GM18907 (cell line): ENCODE data around the gene EDEM1.
"Not testable (repeated sequence)": the region's sequence is repeated elsewhere in the genome, so short reads cannot be mapped to it uniquely, and the experiment has no call there.

ENCODE experiments used
- ATAC-seq: cut with Tn5 transposase; IDR thresholded peaks from one replicate; pipeline ENCODE4 v1.9.1; 2021; ENCODE audit warnings: mild to moderate bottlenecking, moderate library complexity; ENCODE audit not compliant: unreplicated experiment

Gene EDEM1

DNA sequence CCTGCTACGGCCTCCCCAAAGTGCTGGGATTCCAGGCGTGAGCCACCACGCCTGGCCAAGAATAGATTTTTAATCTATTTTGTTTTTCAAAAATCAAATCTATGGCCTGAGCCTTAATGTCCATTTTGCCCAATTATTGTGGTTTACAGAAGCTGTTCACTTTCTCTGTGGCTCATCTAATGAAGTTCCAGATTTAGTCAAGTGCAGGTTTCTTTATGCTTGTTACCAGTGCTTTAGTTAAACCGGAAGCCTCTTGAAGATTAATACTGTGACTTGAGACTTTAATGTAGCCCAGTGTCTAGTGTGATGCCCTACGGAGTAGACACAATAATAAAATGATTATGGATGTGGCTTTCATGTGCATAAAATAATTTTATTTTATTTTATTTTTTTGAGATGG lies 16.5 kb upstream of the EDEM1 start:
- ATAC-seq, result no peak

DNA sequence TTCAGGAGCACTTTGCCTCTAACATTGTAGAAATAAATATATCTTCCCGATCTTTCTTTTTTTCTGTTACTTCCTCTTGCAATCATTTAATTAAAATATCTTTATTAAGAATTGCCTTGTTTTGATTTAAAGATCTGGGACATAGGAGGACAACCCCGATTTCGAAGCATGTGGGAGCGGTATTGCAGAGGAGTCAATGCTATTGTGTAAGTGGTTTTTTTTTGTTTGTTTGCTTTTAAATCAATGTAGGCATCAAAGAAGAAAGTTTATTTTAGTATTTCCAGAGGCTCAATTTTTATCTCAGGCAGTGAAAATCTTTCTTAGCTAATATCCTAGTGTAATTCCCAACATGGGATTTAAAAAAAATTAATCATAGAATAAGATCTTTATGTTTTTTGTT lies 15.5 kb upstream of the EDEM1 start:
- no peak for ATAC-seq

DNA sequence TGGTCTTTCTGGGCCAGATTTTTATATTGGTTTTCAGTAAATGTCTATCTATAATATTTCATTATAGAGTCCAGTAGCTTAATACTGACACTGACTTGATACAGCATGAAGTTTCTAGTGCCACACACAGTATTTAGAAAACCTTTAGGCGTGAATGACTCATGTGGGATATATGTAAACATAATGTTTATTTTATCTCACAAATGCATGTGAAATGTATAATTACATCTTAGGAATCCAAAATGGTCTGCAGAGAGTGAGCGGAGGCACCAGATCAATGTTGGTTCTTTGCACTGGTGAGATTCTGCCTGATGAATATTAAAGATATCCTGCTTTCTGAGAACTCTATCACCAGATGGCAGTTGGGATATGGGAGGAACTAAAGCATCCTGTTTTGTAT lies 8.5 kb upstream of the EDEM1 start:
- ATAC-seq, result not testable (repeated sequence)

DNA sequence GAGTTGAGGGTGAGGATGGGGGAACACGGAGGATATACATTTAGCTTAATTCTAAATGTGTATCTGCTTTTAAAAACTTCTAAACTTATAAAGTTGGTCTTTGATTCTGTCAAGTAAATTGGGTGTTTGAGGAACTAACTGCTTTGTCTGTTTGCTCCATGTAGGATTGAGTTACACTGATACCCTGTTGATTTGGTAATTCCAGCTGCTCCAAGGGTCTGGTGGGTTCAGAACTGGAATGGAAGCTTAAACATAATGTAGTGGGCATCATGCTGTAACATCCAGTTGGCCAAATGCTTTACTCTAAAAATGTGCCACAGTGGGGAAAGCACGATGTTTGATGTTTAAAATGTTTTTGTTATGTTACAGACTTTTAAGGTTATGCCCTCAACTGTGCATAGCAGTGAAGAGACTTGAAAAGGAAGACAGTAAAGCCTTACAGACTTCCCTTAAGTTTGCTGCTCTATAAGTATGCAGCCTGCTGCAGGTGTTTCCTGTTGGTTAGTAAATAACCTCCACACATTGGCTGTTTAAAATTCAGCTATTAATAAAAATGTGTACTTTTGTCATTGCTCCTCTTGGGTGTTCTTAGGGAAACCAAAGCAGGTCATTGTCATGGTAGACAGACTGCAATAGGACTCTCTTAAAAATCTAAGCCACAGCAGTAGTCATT lies 5.9 kb upstream of the EDEM1 start:
- ATAC-seq, result peak; percentile 73

DNA sequence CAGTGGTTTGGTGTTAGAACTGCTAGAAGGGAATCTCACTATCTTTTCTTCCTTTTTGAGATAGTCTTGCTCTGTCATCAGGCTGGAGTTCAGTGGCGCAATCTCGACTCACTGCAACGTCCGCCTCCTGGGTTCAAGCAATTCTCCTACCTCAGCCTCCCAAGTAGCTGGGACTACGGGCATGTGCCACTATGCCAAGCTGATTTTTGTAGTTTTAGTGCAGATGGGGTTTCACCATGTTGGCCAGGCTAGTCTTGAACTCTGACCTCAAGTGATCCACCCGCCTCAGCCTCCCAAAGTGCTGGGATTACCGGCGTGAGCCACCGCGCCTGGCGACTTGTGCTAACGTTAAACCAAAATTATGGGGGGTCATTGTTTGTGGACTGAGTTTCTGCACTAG lies 3.8 kb upstream of the EDEM1 start:
- not testable (repeated sequence) for ATAC-seq

DNA sequence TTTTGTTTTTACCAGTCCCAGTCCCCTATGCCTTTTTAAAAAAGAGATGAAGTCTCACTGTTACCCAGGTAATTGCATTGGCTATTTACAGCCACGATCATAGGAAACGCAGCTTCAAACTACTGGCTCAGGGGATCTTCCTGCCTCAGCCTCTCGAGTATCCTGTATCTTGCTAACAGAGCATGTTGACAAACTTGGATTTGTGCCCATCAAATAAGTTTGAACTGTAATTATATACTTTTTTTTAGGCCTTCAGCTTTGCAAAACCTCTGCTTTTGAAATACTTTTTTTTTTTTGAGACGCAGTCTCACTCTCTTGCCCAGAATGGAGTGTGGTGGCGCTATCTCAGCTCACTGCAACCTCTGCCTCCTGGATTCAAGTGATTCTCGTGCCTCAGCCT lies 3.0 kb upstream of the EDEM1 start:
- no peak for ATAC-seq

DNA sequence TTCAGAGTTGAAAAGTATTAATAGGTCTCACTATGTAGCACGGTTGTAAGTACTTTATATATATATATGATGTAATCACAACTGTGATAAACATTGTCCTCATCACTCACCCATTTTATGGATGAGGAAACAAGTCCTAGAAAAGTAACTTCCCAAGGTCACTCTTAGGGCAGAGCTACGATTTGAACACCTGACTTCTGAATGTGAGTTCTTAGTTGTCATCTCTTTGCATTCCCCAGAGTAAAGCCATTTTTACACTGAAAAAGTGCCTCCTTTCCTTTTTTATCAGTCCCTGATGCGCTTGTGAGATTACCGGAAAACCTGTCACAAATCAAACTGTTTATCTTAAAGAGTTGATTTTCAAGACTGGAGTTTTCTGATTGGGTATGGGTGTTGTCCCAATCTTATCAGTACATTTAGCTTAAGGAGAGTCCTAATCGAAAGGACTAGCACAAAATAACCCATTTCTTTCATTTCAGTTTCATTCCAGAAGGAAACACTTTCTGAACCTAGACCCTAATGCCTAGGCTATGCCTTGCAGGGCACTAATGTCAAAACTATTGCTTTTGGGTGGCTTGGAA lies 2.3 kb upstream of the EDEM1 start:
- no peak for ATAC-seq

DNA sequence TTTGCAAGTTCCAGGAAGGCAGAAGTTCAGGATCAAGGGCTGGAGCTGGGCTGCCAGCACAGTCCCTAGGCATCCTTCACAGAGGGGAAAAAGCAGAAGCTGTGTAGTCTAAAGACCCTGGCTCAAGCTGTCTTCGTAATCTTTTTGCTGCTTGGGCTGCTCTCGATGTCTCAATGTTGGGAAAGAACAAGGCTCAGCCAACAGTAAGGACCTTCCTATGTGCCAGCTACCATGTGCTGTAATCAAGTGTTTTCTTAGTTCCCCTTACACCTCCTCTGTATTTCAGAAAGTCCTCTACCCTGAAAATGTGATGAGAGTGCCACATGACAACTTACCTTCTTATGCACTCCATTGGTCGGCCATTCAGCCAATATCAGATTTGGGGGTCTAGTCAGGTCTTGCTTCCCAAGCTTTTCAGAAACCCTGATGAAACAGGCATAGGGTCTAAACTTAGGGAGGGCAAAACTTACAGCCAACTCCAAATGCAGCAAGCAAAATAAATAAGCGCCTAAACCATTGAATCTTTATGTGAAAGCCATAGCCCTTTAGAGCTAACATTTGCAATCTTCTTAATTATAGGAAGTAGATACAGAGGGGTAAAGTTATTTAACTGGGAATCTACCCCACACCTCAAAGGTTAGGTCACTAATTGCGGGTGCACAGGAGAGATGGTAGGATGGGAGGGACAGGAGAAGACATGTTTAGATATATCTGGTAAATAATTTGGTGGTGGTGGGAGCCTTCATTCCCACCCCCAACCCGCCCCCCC lies 1.2 kb upstream of the EDEM1 start:
- no peak for ATAC-seq

DNA sequence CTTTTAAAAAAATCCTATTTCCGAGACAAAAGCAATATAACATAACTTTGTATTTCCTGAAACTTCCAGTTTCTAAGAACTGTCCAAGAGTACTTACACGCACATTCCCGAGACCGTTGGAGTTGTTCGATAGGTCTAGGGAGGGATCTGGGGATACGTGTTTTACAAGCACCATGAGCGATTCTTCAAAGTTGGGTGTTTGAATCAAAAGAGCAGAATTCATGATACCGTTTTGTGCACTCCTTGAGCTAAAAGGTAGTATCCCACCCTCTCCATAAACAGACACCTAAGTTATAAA lies 700 bp upstream of the EDEM1 start:
- ATAC-seq, result no peak

DNA sequence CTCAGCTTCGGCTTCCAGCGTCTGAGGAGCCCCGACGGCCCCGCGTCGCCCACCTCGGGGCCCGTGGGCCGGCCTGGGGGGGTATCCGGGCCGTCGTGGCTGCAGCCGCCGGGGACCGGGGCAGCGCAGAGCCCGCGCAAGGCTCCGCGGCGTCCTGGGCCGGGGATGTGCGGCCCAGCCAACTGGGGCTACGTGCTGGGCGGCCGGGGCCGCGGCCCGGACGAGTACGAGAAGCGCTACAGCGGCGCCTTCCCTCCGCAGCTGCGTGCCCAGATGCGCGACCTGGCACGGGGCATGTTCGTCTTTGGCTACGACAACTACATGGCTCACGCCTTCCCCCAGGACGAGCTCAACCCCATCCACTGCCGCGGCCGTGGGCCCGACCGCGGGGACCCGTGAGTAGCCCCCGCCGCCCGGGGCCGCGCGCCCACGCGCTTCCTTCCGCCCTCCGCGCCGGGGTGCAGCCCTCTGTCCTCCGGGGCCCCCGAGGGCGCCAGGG lies 462 bp downstream of the EDEM1 start:
- peak; percentile 27 for ATAC-seq

DNA sequence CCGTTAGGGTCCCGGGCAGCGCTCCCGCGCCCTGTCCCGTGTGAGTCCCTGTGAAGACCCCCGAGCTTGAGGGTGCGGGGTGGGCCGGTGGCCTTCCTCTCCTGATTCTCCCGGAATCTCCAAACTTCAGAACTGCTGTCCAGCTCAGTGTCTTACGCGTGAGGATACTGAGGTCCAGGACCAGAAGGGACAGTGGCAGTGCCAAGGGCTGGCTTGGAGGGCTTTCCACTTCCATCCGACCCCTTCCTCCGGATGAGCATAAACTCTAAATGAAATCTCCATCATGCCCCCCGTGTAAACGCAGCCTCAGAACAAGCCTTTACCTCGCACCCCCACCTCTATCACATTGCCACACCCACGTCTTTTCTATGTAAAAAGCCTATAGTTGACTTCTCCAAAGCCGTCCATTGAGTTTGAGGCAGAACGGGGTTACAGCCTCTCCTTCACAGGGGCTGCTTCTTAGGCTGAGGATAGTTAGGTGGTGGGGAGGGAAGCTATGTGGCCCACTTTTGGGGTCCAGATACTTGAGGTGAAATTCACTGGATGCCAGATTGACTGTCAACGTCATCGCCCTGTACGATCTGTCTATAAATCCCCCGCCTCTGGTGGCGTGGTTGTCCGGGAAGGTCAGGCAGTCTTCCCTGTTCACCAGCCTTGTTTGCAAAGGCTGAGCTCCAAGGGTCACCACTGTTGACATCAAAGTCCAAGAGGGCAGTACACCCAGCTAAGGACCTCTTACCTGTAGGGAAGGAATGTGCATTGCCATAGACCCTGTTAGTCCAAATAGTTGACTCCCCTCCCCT lies 1.1 kb downstream of the EDEM1 start:
- ATAC-seq, result no peak

DNA sequence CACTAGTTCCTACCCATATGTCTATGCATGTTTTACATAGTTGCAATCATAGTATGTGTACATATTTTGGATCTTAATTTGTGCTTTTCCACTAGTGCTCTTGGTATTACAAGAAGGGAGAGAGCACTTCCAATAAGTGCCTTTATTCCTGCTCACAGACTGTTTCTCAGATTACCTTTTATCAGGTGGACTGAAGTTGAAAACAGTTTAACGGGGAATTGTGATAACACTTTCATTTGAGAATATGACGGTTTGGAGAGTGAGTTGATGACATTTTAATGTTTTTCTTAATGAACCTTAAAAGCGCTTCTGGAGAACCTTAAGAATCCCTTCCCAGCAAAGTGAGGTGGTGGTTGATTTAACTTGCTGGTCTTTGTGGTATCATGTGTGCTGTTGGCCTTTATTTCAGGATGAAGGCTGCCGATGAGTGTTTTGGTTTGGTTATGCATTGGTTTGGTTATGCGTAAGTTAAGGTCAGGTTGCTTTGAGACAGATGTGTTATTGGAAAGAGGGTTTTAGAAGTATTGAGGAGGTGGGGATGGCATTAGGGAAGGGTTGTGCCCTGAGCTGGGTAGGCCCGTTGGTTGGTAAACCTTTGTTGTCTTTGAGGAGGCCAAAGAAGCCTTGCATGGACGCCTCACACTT lies 2.8 kb downstream of the EDEM1 start:
- no peak for ATAC-seq

DNA sequence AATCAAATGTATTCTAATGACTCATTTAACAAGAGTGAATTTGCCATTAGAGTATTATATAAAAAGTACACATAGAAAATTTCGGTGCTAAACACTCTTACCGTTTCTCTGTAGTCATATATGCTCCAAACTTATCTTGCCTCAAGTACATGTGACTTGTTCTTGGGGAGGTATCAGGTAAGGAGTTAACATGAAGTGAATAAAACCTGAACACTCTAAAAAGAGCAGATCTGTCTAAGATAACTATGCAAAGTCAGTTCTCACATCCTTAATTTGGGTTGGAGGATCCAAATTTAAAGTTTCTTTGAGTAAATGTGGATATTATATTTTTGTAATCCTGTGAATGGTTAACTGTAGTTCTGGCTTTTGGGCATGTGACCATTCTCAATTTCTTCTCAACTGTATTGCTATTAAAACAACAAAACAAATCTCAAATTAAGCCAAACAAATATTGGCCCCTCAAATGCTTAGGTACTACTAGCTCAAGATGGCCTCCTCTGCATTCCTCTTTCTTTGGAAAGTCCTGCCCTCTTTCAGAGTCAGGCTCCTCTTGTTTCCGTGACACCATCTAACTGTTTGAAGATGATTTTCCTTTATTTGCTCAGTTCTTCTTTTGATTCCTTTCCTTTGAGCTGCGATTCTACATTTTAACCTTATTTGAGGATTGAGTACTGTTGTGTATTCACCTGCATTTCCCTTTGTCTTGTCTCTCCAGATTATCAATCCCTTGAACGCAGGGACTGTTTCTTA lies 4.2 kb downstream of the EDEM1 start:
- no peak for ATAC-seq

DNA sequence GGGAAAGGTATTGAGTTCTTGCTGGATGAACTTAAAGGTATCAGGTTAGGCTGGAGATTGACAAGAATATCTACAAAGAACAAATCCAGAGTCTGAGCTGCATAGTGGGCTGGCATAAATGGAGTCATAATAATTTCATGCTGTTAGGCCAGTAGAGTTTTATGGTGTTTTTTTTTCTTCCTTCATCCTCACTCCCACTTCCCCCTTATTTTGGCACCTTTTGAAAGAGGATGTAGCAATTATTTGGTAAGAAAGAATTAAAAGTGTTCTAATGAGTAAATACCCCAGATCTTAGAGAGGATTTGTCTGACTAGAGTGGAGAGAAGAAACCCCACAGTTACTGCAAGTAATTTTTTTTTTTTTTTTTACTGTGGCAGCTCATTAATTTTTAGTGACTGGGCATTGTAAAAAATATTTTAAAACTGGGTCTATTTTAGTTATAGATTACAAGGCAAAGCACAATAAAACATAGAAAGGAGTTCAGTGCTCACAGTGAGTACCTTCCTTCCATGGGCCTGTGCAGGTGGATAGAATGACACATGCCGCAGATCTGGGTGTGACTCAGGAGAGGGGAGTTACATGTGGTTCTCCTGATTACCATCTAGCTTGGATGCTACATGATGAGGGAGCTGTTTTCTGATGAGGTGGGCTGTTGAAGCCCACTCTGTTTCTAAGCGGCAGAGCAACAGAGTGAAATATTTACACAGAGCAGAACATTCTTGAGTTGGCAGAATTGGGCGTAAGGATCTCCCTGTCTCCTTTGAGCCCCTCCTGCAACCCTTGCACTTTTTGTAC lies 5.3 kb downstream of the EDEM1 start:
- no peak for ATAC-seq

DNA sequence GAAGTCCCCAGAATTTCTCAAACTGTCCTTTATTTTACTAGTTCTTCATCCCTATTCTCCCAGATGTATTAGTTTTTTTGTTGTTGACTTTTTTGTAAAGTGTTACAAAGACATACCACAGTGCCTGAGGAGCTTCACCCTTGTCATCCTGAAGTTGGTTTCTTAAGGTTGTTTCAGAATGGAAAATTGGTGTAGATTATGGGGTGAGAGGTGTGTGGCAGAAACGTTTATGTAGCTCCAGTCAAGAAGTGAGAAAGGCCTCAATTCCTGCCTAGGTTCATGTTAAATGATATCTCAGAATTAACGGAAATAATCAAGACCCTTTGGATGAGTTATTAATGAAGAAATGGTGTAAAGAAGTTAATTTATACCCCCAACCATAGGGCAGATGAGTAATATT lies 6.8 kb downstream of the EDEM1 start:
- no peak for ATAC-seq

DNA sequence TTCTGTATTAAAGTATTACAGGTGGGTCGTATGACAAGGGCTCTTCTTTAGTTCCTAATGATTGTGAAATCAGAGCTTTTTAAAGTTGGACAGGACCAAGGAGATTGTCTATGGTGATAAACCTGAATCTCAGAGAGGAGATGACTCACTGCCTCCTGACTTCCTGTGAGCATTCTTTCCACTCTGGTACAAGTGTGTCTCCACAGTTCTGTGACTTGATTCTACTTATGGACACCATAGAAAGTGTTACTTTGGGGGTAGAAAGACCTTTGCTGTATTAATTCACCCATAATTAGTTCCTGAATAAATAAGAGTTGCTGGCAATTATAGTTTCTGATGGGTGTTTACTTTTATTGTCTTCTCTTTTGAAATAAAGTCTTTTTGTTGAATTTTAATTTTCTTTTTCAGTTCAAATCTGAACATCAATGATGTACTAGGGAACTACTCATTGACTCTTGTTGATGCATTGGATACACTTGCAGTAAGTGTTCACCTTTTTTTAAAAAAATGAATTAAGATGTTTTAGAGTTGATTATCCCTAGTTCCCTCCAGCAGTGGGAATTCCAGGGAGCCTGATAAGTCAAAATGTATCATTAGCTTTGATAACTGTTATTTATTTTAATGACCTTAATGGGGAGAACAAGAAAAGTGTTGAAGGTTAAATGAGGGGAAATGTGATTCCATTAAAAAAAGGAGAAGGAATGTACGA lies 7.4 kb downstream of the EDEM1 start:
- ATAC-seq, result peak; percentile 54

DNA sequence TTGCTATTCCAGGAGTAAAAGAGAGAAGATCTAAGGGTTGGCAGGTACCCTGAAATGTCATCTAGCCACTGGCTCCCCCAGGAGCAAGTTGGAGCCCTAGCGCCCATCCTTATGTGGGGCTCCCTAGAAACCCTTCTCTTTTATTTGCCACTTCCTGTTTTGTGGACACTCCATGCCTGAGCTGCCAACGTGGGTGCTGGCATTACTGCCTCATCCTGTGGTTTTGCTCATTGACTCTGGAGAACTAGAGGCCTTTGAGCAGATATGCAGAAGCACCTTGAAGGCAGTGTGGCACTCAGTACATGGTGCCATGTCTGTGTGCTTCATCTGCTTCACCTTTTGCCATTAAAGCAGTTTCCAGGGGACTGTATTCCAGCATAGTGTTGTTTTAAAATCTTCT lies 8.1 kb downstream of the EDEM1 start:
- ATAC-seq, result no peak

DNA sequence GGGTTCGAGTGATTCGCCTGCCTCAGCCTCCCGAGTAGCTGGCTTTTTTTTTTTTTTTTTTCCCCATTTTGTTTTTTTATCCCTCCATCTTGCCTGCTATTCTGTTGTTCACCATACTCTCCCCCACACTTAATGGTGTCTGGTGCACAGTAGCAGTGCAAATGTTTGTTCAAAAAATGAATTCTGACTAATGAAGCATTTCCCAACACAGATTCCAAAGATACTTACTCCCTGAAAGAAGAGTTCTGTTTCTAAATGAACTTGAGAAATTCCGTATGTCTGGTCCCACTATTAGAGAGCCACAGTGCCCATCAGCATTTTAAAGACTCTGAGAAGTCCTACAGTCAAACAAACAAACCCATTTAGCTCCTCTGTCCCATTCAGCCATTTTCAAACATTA lies 9.5 kb downstream of the EDEM1 start:
- no peak for ATAC-seq
